HFFc6 (cell line): ENCODE measurements around the gene DENND1A. TPM values are rescaled to one million over a fixed set of nuclear protein-coding genes. Genes with fewer than 3 reads are reported as not detected.

Experiments used
- DNase-seq: peaks from one replicate; pipeline ENCODE4 v3.0.0-alpha.2; 2018
- H3K27ac Mint-ChIP-seq: 2 replicates; pipeline ENCODE4 v1.8.0; 2020; ENCODE audit warnings: mild to moderate bottlenecking, mixed read lengths
- H3K27me3 Mint-ChIP-seq: 2 replicates; pipeline ENCODE4 v1.8.0; 2021; ENCODE audit warnings: mild to moderate bottlenecking, moderate library complexity, mixed read lengths; ENCODE audit not compliant: insufficient read depth
- H3K36me3 Mint-ChIP-seq: 2 replicates; pipeline ENCODE4 v1.8.0; 2021; ENCODE audit warnings: low read depth, mixed read lengths
- H3K4me1 Mint-ChIP-seq: 2 replicates; pipeline ENCODE4 v1.8.0; 2020; ENCODE audit warnings: low read depth, mixed read lengths
- H3K4me3 Mint-ChIP-seq: 2 replicates; pipeline ENCODE4 v1.8.0; 2020; ENCODE audit warnings: mild to moderate bottlenecking, moderate library complexity, mixed read lengths
- H3K9me3 Mint-ChIP-seq: 2 replicates; pipeline ENCODE4 v1.8.0; 2020; ENCODE audit warnings: mild to moderate bottlenecking, mixed read lengths
- total RNA-seq, 6 experiments: library from RNA; stranded (reverse); fragmentation: NEBNext Ultra II Directional; extraction: Animal tissue kit (Norgen Biotek cat#: 25700); gene quantifications; 2 replicates in 1 of 6; 3 replicates in 5 of 6; pipeline ENCODE4 v1.2.3, GENCODE V29; 2021
- TF ChIP-seq, protein P1 (sequence below): fragments of 200-600 bp; sonication (generic); IDR thresholded peaks from 2 replicates; pipeline ENCODE4 v1.5.0; 2021; ENCODE audit warnings: antibody characterized with exemption, mild to moderate bottlenecking

DENND1A gene
- total RNA-seq, 6 experiments from 2014 or later, result 25.4 to 38.3 (median 30.3) TPM

DNA sequence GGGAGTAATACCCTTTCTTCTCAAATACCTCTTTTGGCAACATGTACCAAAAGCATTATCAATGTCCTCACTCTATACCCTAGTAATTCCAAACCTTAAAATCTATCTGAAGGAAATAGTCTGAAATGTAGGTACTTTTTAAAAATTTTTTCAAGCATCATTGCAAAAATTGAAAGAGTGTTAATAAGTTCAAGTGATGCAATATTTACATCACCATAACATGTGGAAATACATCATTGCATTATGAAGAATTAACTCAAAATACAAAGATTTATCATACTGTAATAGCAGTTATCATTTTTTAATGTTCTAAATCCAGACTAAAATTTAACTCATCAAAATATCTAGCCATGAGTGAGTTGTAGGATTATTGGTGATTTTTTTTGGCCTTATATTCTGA lies 123.1 kb downstream of the DENND1A start:
- peaks cover 6% of the 10 kb centered on the region; the same call in 1 of the 2 replicates for H3K4me1 Mint-ChIP-seq
- H3K27ac Mint-ChIP-seq, result no peak overlapping the region
- no peaks in the 10 kb centered on the region for H3K9me3 Mint-ChIP-seq
- no peak for DNase-seq
- no peaks in the 10 kb centered on the region for H3K27me3 Mint-ChIP-seq
- no peaks in the 10 kb centered on the region for H3K36me3 Mint-ChIP-seq
- no peak overlapping the region for H3K4me3 Mint-ChIP-seq
- TF ChIP-seq, protein P1, sequence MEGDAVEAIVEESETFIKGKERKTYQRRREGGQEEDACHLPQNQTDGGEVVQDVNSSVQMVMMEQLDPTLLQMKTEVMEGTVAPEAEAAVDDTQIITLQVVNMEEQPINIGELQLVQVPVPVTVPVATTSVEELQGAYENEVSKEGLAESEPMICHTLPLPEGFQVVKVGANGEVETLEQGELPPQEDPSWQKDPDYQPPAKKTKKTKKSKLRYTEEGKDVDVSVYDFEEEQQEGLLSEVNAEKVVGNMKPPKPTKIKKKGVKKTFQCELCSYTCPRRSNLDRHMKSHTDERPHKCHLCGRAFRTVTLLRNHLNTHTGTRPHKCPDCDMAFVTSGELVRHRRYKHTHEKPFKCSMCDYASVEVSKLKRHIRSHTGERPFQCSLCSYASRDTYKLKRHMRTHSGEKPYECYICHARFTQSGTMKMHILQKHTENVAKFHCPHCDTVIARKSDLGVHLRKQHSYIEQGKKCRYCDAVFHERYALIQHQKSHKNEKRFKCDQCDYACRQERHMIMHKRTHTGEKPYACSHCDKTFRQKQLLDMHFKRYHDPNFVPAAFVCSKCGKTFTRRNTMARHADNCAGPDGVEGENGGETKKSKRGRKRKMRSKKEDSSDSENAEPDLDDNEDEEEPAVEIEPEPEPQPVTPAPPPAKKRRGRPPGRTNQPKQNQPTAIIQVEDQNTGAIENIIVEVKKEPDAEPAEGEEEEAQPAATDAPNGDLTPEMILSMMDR, result no peak

DNA sequence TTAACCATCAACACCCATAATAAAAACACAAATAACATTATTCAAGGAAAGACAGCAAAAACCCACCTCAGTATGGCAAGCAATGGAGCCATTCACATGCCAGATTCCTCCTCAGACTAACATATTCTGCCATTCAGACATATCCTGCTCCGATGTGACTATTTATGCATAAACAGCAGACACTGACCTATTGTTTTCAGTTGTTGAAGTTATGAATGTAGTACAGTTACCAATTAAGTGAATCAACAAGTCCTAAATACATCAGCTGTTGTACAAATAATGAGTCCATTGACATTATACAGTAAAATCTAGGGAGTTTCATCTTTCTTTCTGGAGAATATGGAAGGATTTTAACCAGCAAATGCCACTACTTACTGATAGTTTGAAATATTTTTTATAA lies 131.7 kb downstream of the DENND1A start:
- Mint-ChIP-seq H3K27ac (no peak overlapping the region), H3K4me3 (no peak overlapping the region), H3K9me3 (no peaks in the 10 kb centered on the region), H3K27me3 (no peaks in the 10 kb centered on the region), H3K4me1 (peaks cover 12% of the 10 kb centered on the region), H3K36me3 (no peaks in the 10 kb centered on the region)
- TF ChIP-seq, protein P1, result no peak
- no peak for DNase-seq

DNA sequence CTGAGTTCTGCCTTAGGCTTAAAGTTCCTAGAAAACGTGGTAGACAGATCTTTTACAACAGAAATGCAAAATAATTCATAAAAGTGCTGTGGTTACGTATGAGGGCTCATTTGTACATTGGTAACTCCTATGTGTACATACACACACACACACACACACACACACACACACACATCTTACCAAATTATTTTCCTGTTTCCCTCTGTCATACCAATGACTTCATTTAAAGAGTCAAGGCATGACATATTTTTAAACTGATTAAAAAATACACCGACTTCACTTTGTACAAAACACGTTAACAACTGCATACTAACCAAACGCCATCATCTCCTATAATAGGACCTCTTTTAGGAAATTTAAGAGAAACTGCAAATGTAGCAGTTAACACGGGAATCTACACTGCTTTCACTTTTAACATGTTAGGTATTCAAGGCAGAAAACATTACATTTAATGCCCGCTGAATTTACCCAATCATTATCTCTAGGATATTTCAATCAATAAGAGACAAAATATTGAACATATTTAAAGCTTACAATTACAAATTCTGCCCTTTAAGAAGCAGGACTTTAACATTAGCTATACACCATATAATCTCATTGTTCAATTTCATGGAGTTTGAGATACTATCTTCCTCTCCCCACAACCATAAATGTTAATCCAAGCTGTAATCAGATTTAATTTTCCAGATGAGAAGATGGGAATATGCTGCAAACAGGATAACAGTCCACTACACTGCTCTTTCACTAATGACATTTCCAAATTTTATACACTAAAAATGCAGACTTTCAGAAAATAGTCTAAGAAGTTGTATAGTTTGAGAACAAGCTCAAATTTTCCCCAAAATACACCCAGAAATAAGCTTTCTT lies 133.1 kb downstream of the DENND1A start:
- Mint-ChIP-seq H3K4me1 (peaks cover 12% of the 10 kb centered on the region), H3K27me3 (no peaks in the 10 kb centered on the region), H3K9me3 (no peaks in the 10 kb centered on the region), H3K4me3 (peak overlapping the region; percentile 66; the same call in 1 of the 2 replicates), H3K36me3 (no peaks in the 10 kb centered on the region), H3K27ac (no peak overlapping the region)
- TF ChIP-seq, protein P1, result no peak
- DNase-seq, result no peak

DNA sequence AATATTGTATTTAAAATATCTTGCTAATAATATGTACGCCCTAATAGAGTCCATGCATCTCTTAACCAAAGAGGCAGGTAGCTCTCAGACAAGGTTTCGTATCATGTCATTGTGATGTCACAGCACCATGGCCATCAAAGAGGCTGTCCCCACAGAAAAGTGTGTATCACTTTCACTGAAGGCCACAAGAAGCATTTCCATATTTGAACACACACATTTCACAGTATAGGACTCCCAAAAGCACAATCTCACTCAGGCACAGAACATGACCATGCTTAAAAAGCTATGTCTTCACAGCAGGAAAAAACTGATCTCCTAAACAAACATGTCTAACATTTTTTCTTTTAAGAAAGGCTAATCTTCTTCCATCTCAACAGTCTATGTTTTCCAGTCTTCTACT lies 133.8 kb downstream of the DENND1A start:
- H3K4me3 Mint-ChIP-seq, result no peak overlapping the region
- H3K9me3 Mint-ChIP-seq, result no peaks in the 10 kb centered on the region
- H3K4me1 Mint-ChIP-seq, result peaks cover 12% of the 10 kb centered on the region
- H3K36me3 Mint-ChIP-seq, result no peaks in the 10 kb centered on the region
- H3K27me3 Mint-ChIP-seq, result no peaks in the 10 kb centered on the region
- no peak for DNase-seq
- TF ChIP-seq, protein P1, result no peak
- no peak overlapping the region for H3K27ac Mint-ChIP-seq

DNA sequence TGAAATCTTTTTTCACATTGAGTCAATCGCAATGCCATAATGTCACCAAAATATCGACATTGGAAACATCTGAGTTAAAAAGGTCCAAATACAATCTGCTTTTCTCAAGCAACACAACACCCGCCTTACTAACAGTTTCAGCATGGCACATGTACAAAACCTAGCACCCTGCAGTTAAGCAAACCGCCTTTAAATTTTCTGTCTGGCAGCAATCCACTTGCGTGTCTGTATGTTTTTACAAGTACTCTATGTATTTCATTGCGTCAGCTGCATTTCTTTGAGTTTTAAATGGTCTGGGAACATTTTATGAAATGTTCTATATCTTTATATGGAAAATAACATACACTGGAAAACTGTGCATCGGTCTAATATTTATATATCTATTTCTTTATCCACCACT lies 134.6 kb downstream of the DENND1A start:
- H3K9me3 Mint-ChIP-seq, result no peaks in the 10 kb centered on the region
- no peaks in the 10 kb centered on the region for H3K27me3 Mint-ChIP-seq
- H3K36me3 Mint-ChIP-seq, result no peaks in the 10 kb centered on the region
- TF ChIP-seq, protein P1, result no peak
- no peak overlapping the region for H3K4me3 Mint-ChIP-seq
- no peak overlapping the region for H3K27ac Mint-ChIP-seq
- no peak for DNase-seq
- H3K4me1 Mint-ChIP-seq, result peaks cover 12% of the 10 kb centered on the region
